Measurements from ENCODE around the gene TAF8.

DNA sequence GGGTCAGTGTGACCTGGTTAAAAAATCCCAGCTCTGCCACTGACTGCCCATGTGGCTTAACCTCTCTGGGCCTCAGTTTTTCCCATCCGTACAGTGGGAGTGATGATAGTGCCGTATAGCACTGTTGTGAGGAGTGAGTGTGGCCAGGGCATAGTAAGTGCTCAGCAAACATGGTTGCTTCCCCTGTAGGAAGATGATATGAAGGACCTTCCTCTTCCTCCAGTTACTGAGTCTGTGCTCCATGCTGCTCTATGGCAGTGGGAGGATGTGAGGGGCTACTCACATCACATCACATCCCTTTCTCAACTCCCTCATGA, 79.0 kb downstream of the TAF8 start:
- TF ChIP-seq, protein P1, sequence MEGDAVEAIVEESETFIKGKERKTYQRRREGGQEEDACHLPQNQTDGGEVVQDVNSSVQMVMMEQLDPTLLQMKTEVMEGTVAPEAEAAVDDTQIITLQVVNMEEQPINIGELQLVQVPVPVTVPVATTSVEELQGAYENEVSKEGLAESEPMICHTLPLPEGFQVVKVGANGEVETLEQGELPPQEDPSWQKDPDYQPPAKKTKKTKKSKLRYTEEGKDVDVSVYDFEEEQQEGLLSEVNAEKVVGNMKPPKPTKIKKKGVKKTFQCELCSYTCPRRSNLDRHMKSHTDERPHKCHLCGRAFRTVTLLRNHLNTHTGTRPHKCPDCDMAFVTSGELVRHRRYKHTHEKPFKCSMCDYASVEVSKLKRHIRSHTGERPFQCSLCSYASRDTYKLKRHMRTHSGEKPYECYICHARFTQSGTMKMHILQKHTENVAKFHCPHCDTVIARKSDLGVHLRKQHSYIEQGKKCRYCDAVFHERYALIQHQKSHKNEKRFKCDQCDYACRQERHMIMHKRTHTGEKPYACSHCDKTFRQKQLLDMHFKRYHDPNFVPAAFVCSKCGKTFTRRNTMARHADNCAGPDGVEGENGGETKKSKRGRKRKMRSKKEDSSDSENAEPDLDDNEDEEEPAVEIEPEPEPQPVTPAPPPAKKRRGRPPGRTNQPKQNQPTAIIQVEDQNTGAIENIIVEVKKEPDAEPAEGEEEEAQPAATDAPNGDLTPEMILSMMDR (IDR thresholded peaks at IDR 0.05), result no peak
- TF ChIP-seq SIN3A (IDR thresholded peaks at IDR 0.05; ENCODE audit: borderline replicate concordance, low read depth, low read length), result no peak
- TF ChIP-seq YY1 (IDR thresholded peaks at IDR 0.05; ENCODE audit: low read depth), result no peak
- TF ChIP-seq NFIC (IDR thresholded peaks at IDR 0.05; ENCODE audit: borderline replicate concordance), result no peak
- TF ChIP-seq, protein P2, sequence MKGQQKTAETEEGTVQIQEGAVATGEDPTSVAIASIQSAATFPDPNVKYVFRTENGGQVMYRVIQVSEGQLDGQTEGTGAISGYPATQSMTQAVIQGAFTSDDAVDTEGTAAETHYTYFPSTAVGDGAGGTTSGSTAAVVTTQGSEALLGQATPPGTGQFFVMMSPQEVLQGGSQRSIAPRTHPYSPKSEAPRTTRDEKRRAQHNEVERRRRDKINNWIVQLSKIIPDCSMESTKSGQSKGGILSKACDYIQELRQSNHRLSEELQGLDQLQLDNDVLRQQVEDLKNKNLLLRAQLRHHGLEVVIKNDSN (IDR thresholded peaks at IDR 0.05; ENCODE audit: borderline replicate concordance, low read depth), result no peak
- no peak for TF ChIP-seq SMC3 (IDR thresholded peaks at IDR 0.05; ENCODE audit: low read depth, low read length)
- TF ChIP-seq EP300 (IDR thresholded peaks at IDR 0.05; ENCODE audit: borderline replicate concordance in 1 of 2, low read depth in 1 of 2, low read length in 1 of 2), result no peak
- TF ChIP-seq, protein P3, sequence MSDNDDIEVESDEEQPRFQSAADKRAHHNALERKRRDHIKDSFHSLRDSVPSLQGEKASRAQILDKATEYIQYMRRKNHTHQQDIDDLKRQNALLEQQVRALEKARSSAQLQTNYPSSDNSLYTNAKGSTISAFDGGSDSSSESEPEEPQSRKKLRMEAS (IDR thresholded peaks at IDR 0.05; ENCODE audit: low read depth), result no peak
- no peak for TF ChIP-seq MXI1 (IDR thresholded peaks at IDR 0.05; ENCODE audit: low read depth, low read length)
- TF ChIP-seq, protein P4, sequence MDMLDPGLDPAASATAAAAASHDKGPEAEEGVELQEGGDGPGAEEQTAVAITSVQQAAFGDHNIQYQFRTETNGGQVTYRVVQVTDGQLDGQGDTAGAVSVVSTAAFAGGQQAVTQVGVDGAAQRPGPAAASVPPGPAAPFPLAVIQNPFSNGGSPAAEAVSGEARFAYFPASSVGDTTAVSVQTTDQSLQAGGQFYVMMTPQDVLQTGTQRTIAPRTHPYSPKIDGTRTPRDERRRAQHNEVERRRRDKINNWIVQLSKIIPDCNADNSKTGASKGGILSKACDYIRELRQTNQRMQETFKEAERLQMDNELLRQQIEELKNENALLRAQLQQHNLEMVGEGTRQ (IDR thresholded peaks at IDR 0.05; ENCODE audit: borderline replicate concordance, low read depth, low read length), result no peak

Measured in SK-N-SH (cell line).